Adipocyte (in vitro differentiated cells): Measurements from ENCODE around the gene ITGA1.

ENCODE experiments used
- DNase-seq: peaks from one replicate; pipeline ENCODE4 v3.0.0-alpha.2; 2015; ENCODE audit warnings: low read depth
- H3K27me3 ChIP-seq: replicated peaks from 2 replicates; pipeline ENCODE4 v1.7.0; 2013; ENCODE audit warnings: mild to moderate bottlenecking, low read length, moderate library complexity; ENCODE audit not compliant: control insufficient read depth, insufficient read depth
- H3K36me3 ChIP-seq: 2 replicates; pipeline ENCODE4 v1.7.0; 2013; ENCODE audit warnings: low read length, mild to moderate bottlenecking, moderate library complexity; ENCODE audit not compliant: control insufficient read depth, insufficient read depth, severe bottlenecking
- H3K4me1 ChIP-seq: 2 replicates; pipeline ENCODE4 v1.7.0; 2013; ENCODE audit warnings: mild to moderate bottlenecking, low read length, moderate library complexity; ENCODE audit not compliant: control insufficient read depth, insufficient read depth
- H3K4me3 ChIP-seq: 2 replicates; pipeline ENCODE4 v1.7.0; 2013; ENCODE audit warnings: mild to moderate bottlenecking, low read length, moderate library complexity
- H3K9ac ChIP-seq: 2 replicates; pipeline ENCODE4 v1.7.0; 2013; ENCODE audit warnings: mild to moderate bottlenecking, low read length, moderate library complexity
- H3K9me3 ChIP-seq: 2 replicates; pipeline ENCODE4 v1.7.0; 2013; ENCODE audit warnings: mild to moderate bottlenecking, low read length, moderate library complexity; ENCODE audit not compliant: control insufficient read depth

Gene ITGA1

GRCh38 chr5:52789851-52790250, 2.1 kb downstream of the ITGA1 start:
- no peaks in the 10 kb centered on the region for H3K27me3 ChIP-seq
- no peaks in the 10 kb centered on the region for H3K36me3 ChIP-seq
- H3K9me3 ChIP-seq: no peaks in the 10 kb centered on the region
- H3K9ac ChIP-seq: no peak overlapping the region
- H3K4me3 ChIP-seq: peak overlapping the region; percentile 91
- H3K4me1 ChIP-seq: peaks cover 32% of the 10 kb centered on the region
- peak; percentile 60 for DNase-seq

- Histone ChIP-seq H3K9me3 (no peaks in the 10 kb centered on the region), H3K4me3 (no peak overlapping the region), H3K36me3 (no peaks in the 10 kb centered on the region), H3K27me3 (no peaks in the 10 kb centered on the region), H3K4me1 (peaks cover 46% of the 10 kb centered on the region), H3K9ac (no peak overlapping the region)
- no peak for DNase-seq
Measured at GRCh38 chr5:52791366-52791765, 3.6 kb downstream of the ITGA1 start.

GRCh38 chr5:52794519-52794918, 6.8 kb downstream of the ITGA1 start:
- no peaks in the 10 kb centered on the region for H3K9me3 ChIP-seq
- no peak overlapping the region for H3K9ac ChIP-seq
- no peaks in the 10 kb centered on the region for H3K27me3 ChIP-seq
- H3K4me3 ChIP-seq: no peak overlapping the region
- H3K4me1 ChIP-seq: peaks cover 47% of the 10 kb centered on the region
- no peaks in the 10 kb centered on the region for H3K36me3 ChIP-seq
- DNase-seq: no peak

- H3K9me3 ChIP-seq: no peaks in the 10 kb centered on the region
Measured at GRCh38 chr5:52796031-52796430, 8.3 kb downstream of the ITGA1 start.

GRCh38 chr5:52796516-52797103, 8.9 kb downstream of the ITGA1 start:
- no peak overlapping the region for H3K9ac ChIP-seq
- DNase-seq: no peak
- H3K4me3 ChIP-seq: no peak overlapping the region
- no peaks in the 10 kb centered on the region for H3K36me3 ChIP-seq
- H3K27me3 ChIP-seq: no peaks in the 10 kb centered on the region
- H3K4me1 ChIP-seq: peaks cover 44% of the 10 kb centered on the region
- H3K9me3 ChIP-seq: no peaks in the 10 kb centered on the region

More at GRCh38 chr5:52796031-52796430, 8.3 kb downstream of the ITGA1 start:
- Histone ChIP-seq H3K4me3 (no peak overlapping the region), H3K4me1 (peaks cover 40% of the 10 kb centered on the region), H3K9ac (no peak overlapping the region), H3K36me3 (no peaks in the 10 kb centered on the region), H3K27me3 (no peaks in the 10 kb centered on the region)
- DNase-seq: no peak

- H3K9ac ChIP-seq: peak overlapping the region; percentile 90
- peak overlapping the region; percentile 97 for H3K4me3 ChIP-seq
- DNase-seq: no peak
- no peaks in the 10 kb centered on the region for H3K9me3 ChIP-seq
- peaks cover 64% of the 10 kb centered on the region for H3K4me1 ChIP-seq
- H3K27me3 ChIP-seq: no peaks in the 10 kb centered on the region
- no peaks in the 10 kb centered on the region for H3K36me3 ChIP-seq
Measured at GRCh38 chr5:52798938-52799337, 11.2 kb downstream of the ITGA1 start.

GRCh38 chr5:52799358-52799982, 11.8 kb downstream of the ITGA1 start:
- Histone ChIP-seq H3K9me3 (no peaks in the 10 kb centered on the region), H3K9ac (peak overlapping the region; percentile 90), H3K36me3 (peaks cover 4% of the 10 kb centered on the region), H3K4me3 (peak overlapping the region; percentile 97), H3K27me3 (no peaks in the 10 kb centered on the region), H3K4me1 (peaks cover 66% of the 10 kb centered on the region)
- peak; percentile 85 for DNase-seq

- Histone ChIP-seq H3K27me3 (no peaks in the 10 kb centered on the region), H3K4me3 (peak overlapping the region; percentile 97), H3K9ac (peak overlapping the region; percentile 90), H3K9me3 (no peaks in the 10 kb centered on the region), H3K4me1 (peaks cover 64% of the 10 kb centered on the region), H3K36me3 (peaks cover 9% of the 10 kb centered on the region)
- DNase-seq: peak; percentile 98
Measured at GRCh38 chr5:52799983-52800393, 12.3 kb downstream of the ITGA1 start.

- H3K27me3 ChIP-seq: no peaks in the 10 kb centered on the region
- H3K4me1 ChIP-seq: peaks cover 59% of the 10 kb centered on the region
- H3K9me3 ChIP-seq: no peaks in the 10 kb centered on the region
- H3K4me3 ChIP-seq: peak overlapping the region; percentile 97
- DNase-seq: peak; percentile 74
- peak overlapping the region; percentile 90 for H3K9ac ChIP-seq
- peaks cover 14% of the 10 kb centered on the region for H3K36me3 ChIP-seq
Measured at GRCh38 chr5:52800394-52801213, 12.9 kb downstream of the ITGA1 start.

GRCh38 chr5:52801329-52801728, 13.6 kb downstream of the ITGA1 start:
- no peaks in the 10 kb centered on the region for H3K27me3 ChIP-seq
- peak; percentile 40 for DNase-seq
- no peaks in the 10 kb centered on the region for H3K9me3 ChIP-seq
- peak overlapping the region; percentile 97 for H3K4me3 ChIP-seq
- H3K9ac ChIP-seq: peak overlapping the region; percentile 90
- peaks cover 15% of the 10 kb centered on the region for H3K36me3 ChIP-seq
- peaks cover 51% of the 10 kb centered on the region for H3K4me1 ChIP-seq

GRCh38 chr5:52802272-52802973, 14.7 kb downstream of the ITGA1 start:
- H3K36me3 ChIP-seq: peaks cover 15% of the 10 kb centered on the region
- H3K4me3 ChIP-seq: peak overlapping the region; percentile 97
- H3K9me3 ChIP-seq: no peaks in the 10 kb centered on the region
- peaks cover 50% of the 10 kb centered on the region for H3K4me1 ChIP-seq
- H3K27me3 ChIP-seq: no peaks in the 10 kb centered on the region
- DNase-seq: no peak
- peak overlapping the region; percentile 90 for H3K9ac ChIP-seq
